Measurements from ENCODE around the gene KLHDC8B.

The KLHDC8B gene

GRCh38 chr3:49222002-49222401 lies 50.6 kb downstream of the KLHDC8B start:
- no peak for DNase-seq (ENCODE audit: low read depth)
- no peak for TF ChIP-seq CTCF (conservative IDR thresholded peaks at IDR 0.05; ENCODE audit: low read depth, low read length)
- H3K4me3 ChIP-seq (ENCODE audit: low read depth, low read length) = no peak overlapping the region
